ENCODE data around the gene DDX51. TPM values are rescaled to one million over a fixed set of nuclear protein-coding genes. Genes with fewer than 3 reads are reported as not detected.

The DDX51 gene
- total RNA-seq, 2 donors from 2014 or later: 9.4 to 22.9 TPM

DNA sequence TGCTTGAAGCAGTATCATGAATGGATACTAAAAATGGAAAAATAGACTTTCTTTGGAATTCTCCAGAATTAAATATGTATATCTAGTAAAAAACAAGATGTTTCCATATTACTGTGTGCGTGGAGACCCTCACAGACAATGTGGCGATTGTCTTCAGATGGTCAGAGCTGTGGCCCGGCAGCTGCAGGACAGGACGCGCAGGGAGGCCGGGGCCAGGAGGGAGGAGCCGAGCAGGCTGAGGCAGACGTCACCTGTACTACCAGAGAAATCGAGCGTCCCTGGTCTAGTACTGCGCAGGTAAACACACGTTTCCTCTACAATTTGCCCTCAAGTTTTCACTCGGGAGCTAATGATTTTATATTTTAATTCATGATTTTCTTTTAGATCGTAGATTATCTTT, 22.8 kb downstream of the DDX51 start:
- TF ChIP-seq, protein P1, sequence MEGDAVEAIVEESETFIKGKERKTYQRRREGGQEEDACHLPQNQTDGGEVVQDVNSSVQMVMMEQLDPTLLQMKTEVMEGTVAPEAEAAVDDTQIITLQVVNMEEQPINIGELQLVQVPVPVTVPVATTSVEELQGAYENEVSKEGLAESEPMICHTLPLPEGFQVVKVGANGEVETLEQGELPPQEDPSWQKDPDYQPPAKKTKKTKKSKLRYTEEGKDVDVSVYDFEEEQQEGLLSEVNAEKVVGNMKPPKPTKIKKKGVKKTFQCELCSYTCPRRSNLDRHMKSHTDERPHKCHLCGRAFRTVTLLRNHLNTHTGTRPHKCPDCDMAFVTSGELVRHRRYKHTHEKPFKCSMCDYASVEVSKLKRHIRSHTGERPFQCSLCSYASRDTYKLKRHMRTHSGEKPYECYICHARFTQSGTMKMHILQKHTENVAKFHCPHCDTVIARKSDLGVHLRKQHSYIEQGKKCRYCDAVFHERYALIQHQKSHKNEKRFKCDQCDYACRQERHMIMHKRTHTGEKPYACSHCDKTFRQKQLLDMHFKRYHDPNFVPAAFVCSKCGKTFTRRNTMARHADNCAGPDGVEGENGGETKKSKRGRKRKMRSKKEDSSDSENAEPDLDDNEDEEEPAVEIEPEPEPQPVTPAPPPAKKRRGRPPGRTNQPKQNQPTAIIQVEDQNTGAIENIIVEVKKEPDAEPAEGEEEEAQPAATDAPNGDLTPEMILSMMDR (IDR thresholded peaks at IDR 0.05): no peak
- no peak for DNase-seq
- H3K4me1 ChIP-seq: no peaks in the 10 kb centered on the region
- no peaks in the 10 kb centered on the region for H3K36me3 ChIP-seq
- no peak overlapping the region for H3K4me3 ChIP-seq
- H3K27me3 ChIP-seq: no peaks in the 10 kb centered on the region
- intact Hi-C loops (cut with DNase I): no loop called here
- no peaks in the 10 kb centered on the region for H3K9me3 ChIP-seq
- H3K27ac ChIP-seq: no peak overlapping the region
- H3K9ac ChIP-seq (ENCODE audit: low read depth in 2 of 2, low read length in 2 of 2): no peak overlapping the region

GRCh38 chr12:132118876-132119275, 25.2 kb downstream of the DDX51 start:
- no peaks in the 10 kb centered on the region for H3K4me1 ChIP-seq

DNA sequence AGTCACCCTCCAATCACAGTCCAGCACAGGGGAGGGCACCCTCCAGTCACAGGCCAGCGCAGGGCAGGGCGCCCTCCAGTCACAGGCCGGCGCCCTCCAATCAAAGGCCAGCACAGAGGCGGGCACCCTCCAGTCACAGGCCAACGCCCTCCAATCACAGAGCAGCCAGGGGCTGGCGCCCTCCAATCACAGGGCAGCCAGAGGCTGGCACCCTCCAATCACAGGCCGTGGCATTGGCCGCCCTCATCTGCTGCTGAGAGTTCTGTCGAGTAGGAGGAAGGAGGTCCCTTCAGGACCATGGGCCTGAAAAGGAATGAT, 26.6 kb downstream of the DDX51 start:
- intact Hi-C loops (cut with DNase I): no loop called here
- Histone ChIP-seq H3K9me3 (no peaks in the 10 kb centered on the region), H3K27me3 (no peaks in the 10 kb centered on the region), H3K4me3 (no peak overlapping the region), H3K9ac (ENCODE audit: low read depth in 2 of 2, low read length in 2 of 2) (no peak overlapping the region), H3K36me3 (no peaks in the 10 kb centered on the region), H3K4me1 (no peaks in the 10 kb centered on the region), H3K27ac (no peak overlapping the region)
- no peak for DNase-seq
- TF ChIP-seq, protein P1 (IDR thresholded peaks at IDR 0.05): no peak

More at GRCh38 chr12:132118876-132119275, 25.2 kb downstream of the DDX51 start:
- DNase-seq: no peak
- Histone ChIP-seq H3K27ac (no peak overlapping the region), H3K9me3 (no peaks in the 10 kb centered on the region), H3K36me3 (no peaks in the 10 kb centered on the region), H3K4me3 (no peak overlapping the region), H3K9ac (ENCODE audit: low read depth in 2 of 2, low read length in 2 of 2) (no peak overlapping the region), H3K27me3 (no peaks in the 10 kb centered on the region)
- intact Hi-C loops (cut with DNase I): no loop called here
- TF ChIP-seq, protein P1 (IDR thresholded peaks at IDR 0.05): no peak

DNA sequence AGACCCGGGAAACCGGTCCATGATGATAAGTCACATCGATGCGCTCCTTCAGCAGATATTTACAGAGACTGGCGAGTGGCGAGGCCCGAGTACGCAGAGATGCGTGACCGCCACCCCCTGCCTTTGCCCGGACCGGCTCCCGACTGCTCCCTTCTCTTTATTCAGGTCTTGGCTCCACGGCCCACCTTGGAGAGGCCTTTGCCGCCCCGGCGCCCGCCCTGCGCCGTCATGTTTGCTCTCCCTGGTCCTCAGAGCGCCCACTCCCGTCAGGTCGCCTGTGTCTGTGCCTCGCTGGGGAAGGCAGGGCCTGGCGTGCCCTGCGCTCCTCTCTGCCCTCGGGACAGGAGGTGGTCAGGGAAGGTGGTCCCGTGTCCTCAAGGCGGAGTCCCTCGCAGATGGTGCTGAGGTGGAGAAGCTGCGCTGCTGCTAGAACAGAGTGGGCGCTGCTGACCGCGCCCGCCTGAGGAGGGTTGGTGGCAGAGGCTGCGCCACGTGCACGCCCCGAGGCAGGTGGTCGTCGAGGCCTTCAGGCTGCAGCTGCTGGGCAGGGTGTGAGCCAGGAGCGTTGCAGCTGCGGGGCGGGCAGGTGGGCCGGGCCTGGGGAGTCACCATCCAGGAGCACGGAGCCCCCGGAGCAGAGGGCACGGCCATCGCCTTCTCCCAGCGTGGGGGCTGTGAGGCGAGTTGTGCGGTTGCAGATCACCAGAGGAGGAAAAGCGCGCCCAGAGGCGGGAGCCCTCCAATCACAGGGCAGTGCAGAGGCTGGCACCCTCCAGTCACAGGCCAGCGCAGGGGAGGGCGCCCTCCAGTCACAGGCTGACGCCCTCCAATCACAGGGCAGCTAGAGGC, 27.2 kb downstream of the DDX51 start:
- no peak overlapping the region for H3K4me3 ChIP-seq
- H3K9me3 ChIP-seq: no peaks in the 10 kb centered on the region
- intact Hi-C loops (cut with DNase I): no loop called here
- H3K9ac ChIP-seq (ENCODE audit: low read depth in 2 of 2, low read length in 2 of 2): no peak overlapping the region
- TF ChIP-seq, protein P1 (IDR thresholded peaks at IDR 0.05): no peak
- no peaks in the 10 kb centered on the region for H3K36me3 ChIP-seq
- H3K27me3 ChIP-seq: no peaks in the 10 kb centered on the region
- no peak for DNase-seq
- no peaks in the 10 kb centered on the region for H3K4me1 ChIP-seq
- H3K27ac ChIP-seq: no peak overlapping the region

DNA sequence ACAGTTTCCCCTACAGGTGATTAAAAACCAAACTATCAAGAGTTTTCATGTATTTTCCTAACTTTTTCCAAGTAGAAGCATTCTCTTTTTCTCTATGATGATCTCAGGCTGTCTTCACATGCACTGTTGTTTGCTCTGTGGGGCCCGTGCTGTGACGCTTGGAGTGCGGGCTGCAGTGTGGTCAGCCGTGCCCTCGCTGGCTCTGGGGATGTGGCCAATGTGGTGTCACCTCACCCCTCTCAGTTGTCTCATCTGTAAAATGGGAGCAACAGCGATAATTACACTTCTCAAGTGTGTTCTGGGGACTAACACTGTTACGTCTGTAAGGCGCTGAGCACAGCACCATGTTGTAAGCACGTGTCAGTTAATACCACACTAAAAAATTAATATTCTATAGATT, 28.6 kb downstream of the DDX51 start:
- DNase-seq: no peak
- Histone ChIP-seq H3K9me3 (no peaks in the 10 kb centered on the region), H3K27me3 (no peaks in the 10 kb centered on the region), H3K27ac (no peak overlapping the region), H3K4me1 (no peaks in the 10 kb centered on the region), H3K4me3 (no peak overlapping the region), H3K36me3 (no peaks in the 10 kb centered on the region), H3K9ac (ENCODE audit: low read depth in 2 of 2, low read length in 2 of 2) (no peak overlapping the region)
- intact Hi-C loops (cut with DNase I): no loop called here
- TF ChIP-seq, protein P1 (IDR thresholded peaks at IDR 0.05): no peak

Data from colonic mucosa (tissue), 4 donors.